Hindlimb muscle (tissue), 1 donor: ENCODE measurements around the gene CAPN7. TPM values are rescaled to one million over a fixed set of nuclear protein-coding genes. Genes with fewer than 3 reads are reported as not detected.

Source experiments
- DNase-seq: peaks from one replicate; pipeline ENCODE4 v3.0.0-alpha.2; 2013
- polyA plus RNA-seq: library from polyadenylated mRNA; unstranded; fragments of 120-200 nt; gene quantifications from one replicate; pipeline ENCODE4 v1.2.1, GENCODE V29; 2013; ENCODE audit not compliant: insufficient read length

CAPN7 gene
- polyA plus RNA-seq, 1 donor, result 22.6 TPM

DNA sequence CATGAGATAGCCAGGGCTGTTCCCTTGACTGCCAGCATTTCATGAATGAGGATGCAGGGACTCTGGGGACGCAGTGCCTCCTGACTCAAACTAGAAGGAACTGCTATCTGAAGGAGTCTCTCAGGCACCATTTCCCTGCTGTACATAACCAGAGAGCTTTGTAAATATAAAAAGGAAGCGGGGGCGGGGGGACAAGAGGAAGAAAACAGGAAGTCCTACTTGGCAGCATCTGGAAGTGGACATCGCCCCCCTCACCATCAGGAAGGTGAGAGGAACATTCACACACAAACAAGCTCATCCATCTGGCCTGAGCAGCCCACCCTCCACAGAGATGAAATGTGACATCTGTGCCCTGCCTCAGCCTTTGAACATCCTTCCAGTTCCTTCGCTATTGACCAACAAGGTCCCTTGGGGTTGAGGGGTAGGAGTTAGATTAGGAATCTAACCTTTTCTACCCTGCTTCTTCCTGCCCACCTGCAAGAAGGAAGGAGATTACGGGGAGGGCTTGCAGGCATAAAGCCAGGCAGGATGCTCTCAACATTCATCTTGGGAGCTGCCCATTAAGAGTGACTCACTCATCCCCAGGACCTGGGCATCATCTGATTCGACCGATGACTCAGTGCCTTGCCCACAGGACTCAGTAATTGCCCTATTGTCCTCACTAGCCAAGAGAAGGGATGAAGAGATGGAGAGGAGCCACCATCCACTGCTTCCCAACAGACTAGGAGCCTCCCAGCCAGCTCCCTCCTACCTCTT is 94.5 kb downstream of the CAPN7 start:
- no peak for DNase-seq

DNA sequence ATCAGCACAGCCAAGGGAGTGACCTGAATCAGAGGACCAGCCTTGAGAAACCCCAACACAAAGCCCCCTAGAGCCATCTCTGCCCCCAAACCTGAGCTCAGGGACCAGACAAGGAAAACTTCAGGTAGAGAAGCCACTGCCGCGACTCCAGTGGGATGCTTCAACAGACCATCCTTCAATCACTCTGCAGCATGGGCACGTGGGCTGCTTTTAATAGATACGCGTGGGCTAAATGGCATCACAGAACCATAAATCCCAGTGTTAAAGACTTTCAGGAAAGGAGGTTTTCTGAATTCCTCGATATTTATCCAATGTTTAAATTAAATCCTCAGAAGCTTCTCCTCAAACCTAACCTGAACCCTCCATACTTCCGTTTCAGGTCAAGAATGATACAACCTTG is 95.7 kb downstream of the CAPN7 start:
- DNase-seq, result no peak

Other genes with a start within 250 kb of the CAPN7 start
- 53.5 TPM for gene MRPS25, start 140.9 kb upstream of the CAPN7 start, polyA plus RNA-seq
- gene RBSN, start 107.1 kb upstream of the CAPN7 start, polyA plus RNA-seq, result 23.5 TPM
- gene SH3BP5, start 126.3 kb downstream of the CAPN7 start, polyA plus RNA-seq, result 31.9 TPM
- gene METTL6, start 221.3 kb downstream of the CAPN7 start, polyA plus RNA-seq, result 15.4 TPM
- gene EAF1, start 221.4 kb downstream of the CAPN7 start, polyA plus RNA-seq, result 7.6 TPM